Renal pelvis (tissue), 4 donors: ENCODE measurements around the gene CDHR3. TPM values are rescaled to one million over a fixed set of nuclear protein-coding genes. Genes with fewer than 3 reads are reported as not detected.

Experiments used
- DNase-seq: peaks from one replicate; pipeline ENCODE4 v3.0.0-alpha.2; 2013
- polyA plus RNA-seq, 3 donors: library from polyadenylated mRNA; unstranded; fragments of 120-200 nt; gene quantifications; one replicate each; pipeline ENCODE4 v1.2.1, GENCODE V29; 2013; ENCODE audit not compliant: insufficient read length in 3 of 3

The CDHR3 gene
- polyA plus RNA-seq, 3 donors = 6.6 to 14.7 (median 12.6) TPM

GRCh38 chr7:106022193-106022821, 59.2 kb downstream of the CDHR3 start:
- no peak for DNase-seq

DNA sequence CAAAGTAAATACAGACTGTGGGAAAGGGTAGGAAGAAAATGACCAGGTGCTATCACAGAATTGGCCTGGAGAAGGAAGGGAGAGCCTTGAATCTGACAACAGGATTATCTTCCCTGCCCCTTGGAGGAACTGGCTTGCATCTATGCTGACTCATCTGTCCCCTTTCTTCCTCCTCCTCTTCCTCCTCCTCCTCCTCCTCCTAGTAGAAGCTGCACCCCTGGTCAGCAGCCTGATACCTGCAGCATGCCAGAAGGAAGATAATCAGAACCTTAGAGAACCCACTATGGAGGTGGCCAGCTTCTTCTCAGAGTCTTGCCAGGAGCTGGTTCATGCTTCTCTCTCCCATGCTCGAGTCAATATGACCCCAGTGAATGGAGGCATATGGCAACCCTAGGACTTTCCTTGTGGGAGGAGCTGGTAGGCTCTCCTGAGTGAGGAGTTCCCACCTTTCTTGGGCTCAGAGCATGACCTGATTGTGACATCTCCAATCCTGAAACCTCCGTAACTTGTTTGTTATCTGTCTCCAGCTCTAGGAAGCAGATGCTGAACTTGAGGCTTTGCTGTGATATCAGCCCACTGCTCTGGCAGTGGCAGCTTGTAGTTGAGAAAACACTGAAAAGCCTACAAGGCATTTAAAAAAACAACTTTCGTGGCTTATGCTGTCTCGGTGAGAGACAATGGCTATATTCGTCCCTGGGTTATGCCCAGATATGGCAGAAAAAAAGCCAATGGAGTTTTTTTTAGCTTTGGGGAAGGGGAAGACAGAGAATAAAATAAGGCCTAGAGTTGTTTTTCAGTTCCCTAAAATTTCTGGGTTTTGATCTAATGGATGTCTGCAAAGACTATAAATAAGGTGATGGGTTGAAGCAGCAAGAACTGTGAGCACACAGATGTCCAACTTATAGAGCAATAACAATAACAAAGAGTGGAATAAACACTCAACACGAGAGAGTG, 60.6 kb downstream of the CDHR3 start:
- DNase-seq = no peak

GRCh38 chr7:106026101-106026500, 63.0 kb downstream of the CDHR3 start:
- DNase-seq = no peak

DNA sequence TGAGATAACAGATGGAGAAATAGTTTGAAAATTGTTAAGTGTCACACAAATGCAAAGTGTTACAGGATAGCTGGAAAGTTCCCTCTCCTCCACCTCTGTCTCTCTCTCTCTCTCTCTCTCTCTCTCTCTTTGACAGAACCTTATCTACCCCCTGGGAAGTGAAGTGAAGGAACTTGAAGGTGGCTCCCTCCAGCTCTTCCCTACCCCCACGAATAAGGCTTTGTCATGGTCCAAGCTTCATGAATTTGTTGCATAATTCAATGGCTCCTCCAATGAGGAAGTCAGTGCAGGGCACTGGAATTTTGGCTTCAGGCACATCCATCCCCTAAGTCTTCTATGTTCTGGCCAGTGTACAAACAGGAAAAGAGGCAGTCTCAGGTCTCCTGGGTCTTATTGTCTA, 66.4 kb downstream of the CDHR3 start:
- no peak for DNase-seq

GRCh38 chr7:106029941-106030340, 66.9 kb downstream of the CDHR3 start:
- DNase-seq = no peak

- no peak for DNase-seq
These were observed 68.4 kb downstream of the CDHR3 start for GRCh38 chr7:106031300-106032035.

- no peak for DNase-seq
These were observed 69.2 kb downstream of the CDHR3 start for GRCh38 chr7:106032295-106032694.

DNA sequence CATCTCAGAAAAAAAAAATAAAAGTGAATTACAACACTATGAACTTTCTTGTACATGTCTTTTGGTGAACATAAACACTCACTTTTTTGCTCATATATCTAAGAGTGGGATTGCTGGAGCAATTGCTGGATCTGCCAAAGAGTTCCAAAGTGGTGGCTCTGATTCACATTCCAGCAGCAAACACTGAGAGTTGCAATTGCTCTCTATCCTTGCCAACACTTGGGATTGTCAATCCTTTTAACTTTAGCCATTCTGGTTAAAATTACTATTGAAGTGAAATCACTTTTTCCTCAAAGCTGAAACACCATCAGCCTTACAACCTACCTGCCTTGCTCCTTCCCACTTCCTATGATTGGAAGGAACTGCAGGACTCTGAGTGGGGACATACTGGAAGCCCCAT, 70.7 kb downstream of the CDHR3 start:
- DNase-seq = no peak

- no peak for DNase-seq
These were observed 71.3 kb downstream of the CDHR3 start for GRCh38 chr7:106034383-106034782.

GRCh38 chr7:106035568-106035967, 72.5 kb downstream of the CDHR3 start:
- DNase-seq = no peak

DNA sequence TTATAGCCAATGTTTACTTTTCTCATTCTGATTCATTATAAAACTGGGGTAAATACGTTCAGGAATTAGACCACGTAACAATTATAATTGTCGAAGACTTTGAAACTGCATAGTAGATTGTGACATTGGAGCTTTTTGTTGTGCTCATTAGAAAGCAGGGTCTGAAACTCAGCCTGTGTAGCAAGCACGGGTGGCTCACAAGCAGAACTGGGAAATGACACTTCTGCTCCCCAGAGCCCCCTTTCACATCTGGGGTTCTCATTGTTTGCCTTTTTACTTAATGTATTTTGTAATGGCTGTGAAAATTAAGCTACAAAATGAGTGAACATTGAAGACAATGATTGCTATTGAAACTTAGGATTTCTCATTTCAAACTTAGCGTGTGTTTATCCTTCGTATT, 72.9 kb downstream of the CDHR3 start:
- no peak for DNase-seq

DNA sequence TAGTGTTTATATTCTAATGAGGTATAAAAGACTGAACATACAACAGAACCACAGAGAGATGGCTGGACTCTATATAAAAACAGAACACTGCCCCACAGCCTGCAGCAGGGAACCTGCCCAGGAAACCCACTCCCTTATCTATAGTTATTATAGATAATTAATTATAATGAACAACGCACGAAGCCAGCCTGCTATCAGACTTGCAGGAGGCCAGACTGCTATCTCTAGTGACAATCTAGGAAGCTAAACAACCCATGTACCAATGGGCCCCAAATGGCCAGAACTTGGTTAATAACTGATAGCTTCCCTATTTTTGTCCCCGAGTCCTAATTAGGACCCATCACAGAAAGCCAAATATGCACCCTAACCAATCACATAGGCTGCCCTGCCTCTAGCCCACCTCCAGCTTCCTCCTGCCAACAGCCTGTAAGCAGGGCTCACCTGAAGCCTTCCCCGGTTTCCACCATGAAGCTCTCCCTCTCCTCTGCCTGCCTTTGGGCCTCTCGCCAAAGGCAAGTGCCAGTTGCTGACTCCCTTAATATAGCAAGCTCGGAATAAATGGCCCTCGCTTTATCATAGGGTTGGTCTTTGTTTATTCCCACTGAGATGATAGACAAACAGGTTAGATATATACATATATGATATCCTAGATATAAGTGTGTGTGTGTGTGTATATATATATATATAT, 74.6 kb downstream of the CDHR3 start:
- DNase-seq = no peak

DNA sequence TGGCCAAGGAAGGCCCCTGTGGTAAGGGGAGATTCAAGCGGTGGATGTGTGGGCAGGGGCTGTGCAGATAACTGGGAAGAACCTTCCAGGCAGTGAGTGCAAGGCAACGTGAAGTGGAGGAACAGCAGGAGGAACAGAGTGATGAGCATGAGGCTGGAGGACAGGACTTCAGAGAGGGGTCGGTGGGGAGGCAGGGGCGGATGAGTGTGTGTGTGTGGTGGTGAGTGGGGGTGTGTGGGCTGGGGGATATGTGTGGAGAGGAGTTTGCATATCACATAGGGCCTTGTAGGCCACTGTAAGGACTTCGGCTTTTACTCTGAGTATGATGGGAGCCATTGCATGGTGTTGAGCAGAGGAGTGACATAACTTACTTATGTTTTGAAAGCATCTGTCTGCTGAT, 75.2 kb downstream of the CDHR3 start:
- DNase-seq = no peak

- no peak for DNase-seq
These were observed 75.9 kb downstream of the CDHR3 start for GRCh38 chr7:106038916-106039315.

DNA sequence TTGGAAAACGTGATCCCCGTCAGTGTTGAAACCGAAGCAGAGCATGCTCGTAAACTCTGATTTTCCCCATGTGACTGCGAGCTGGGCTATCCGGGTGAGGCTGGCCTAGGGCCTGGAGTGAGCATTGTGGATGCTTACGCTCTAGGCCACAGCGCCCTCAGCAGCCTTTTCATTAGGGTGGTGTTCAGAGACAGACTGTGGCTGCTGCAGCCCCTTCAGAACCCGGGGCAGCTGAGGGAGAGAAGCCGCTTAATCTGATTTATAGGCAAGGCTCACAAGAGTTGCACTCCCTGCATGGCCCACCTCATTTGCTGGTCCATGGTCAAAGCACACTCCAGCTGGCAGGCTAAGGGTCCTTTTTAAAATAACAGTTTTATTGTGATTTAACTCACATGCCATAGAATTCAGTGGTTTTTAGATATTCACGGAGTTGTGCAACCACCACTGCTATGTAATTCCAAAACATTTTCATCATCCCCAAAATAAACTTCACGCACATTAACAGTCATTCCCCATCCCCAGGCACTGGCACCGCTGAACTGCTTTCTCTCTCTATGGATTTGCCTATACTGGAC, 76.5 kb downstream of the CDHR3 start:
- DNase-seq = peak; percentile 87

DNA sequence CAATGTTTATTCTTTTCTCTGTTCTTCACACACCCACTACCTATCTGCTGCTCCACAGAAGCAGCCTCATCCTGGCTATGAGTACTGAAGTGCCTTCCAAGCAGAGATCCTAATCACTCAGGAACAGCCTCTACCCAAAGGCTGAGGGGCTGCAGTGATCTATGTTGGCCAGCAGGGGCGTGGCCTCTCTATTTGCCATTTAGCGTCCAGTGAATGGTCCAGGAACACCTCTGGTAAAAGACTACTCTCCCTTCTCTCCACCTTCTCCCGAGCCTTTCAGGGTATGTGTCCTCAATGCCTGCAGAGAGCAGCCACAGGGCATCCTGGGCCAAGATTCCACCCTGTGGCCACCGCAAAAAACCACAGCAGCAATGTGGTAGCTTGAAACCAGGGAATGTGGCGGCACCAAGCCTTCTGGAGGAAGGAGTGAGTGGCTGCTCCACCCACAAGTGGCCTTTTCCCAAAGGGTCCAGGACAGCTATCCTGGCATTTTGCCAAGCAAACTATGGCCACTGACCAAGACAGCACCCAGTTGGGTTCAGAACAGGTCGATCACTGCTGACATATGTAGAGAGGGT, 78.2 kb downstream of the CDHR3 start:
- no peak for DNase-seq

GRCh38 chr7:106042196-106042611, 79.1 kb downstream of the CDHR3 start:
- no peak for DNase-seq

GRCh38 chr7:106045139-106045538, 82.1 kb downstream of the CDHR3 start:
- no peak for DNase-seq

- no peak for DNase-seq
These were observed 82.5 kb downstream of the CDHR3 start for GRCh38 chr7:106045586-106045985.

DNA sequence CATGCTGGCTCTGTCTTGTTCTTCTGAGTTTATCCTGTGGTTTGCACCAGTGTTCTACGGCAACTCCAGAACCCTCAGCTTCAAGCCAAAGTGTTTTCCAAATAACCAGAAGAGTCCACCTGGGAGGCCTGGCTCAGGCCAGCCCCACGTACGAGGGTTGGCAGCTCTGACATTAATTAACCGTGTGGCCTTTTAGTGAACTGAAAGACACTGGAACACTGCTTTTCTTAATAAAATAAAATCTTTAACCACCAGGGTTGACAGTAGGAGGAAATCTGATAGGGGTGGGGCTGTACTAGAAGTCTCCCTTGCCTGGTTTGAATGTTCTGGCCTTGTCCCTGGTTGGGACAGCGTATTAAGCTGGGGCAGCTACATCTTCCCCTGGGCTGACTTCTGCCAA, 84.1 kb downstream of the CDHR3 start:
- DNase-seq = no peak
